Measurements from ENCODE around the gene SEMA5B. TPM values are rescaled to one million over a fixed set of nuclear protein-coding genes. Genes with fewer than 3 reads are reported as not detected.

SEMA5B gene
- total and polyA plus RNA-seq, 2 donors: 2.2 to 10.8 TPM

DNA sequence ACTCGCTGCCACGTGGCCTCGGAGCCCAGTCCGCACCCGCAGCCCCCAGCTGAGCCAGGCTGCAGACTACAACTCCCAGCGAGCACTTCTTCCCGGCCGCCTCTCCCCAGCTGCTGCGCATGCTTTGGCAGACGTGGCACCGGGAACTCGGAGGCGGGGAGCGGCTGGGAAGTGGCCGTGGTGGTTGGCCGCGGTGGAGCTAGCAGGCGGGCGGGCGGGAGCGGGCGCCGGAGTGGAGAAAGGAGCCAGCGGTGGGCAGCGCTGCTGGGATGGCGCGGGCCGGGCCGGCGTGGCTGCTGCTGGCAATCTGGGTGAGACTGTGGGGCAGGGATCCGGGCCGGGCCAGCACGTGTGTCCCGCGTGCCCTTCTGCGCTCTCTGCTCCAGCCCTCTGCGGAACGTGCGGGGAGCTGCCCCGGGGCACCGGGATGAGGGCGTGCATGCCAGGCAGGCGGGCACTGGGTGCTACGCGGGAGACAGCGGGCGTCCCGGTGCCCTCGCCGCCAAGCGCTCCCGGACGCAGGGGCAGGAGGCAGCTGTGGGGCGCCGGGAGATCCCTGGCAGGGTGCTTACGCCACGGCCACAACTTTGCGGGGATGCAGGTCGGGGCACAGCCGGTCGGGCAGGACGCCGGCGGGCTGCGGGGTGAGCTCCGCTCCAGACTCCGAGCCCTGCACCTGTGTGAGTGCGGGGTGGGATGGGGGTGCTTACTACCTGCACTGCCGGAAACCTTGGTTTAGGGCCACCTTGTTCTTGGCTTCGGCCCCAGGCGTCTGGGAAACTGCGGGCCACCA lies 39.5 kb upstream of the SEMA5B start, which contains the start of gene PDIA5:
TSS of gene PDIA5 (plus strand) at position 130 of the 793 bp plus-strand sequence. CDS start at position 270, 140 bp downstream.
- no peak within 1 kb of the TSS for H3K27ac ChIP-seq (ENCODE audit: low read depth)
- H3K4me1 ChIP-seq (ENCODE audit: insufficient read depth): no peaks in the 10 kb centered on the region
- no peaks in the 10 kb centered on the region for H3K36me3 ChIP-seq (ENCODE audit: insufficient read depth)
- peak; percentile 75 for DNase-seq (ENCODE audit: extremely low spot score)
- under 1% methylated on average over 72 of the region's 72 CpGs for WGBS
- H3K4me3 ChIP-seq (ENCODE audit: low read depth, low read length): peak within 1 kb of the TSS; percentile 83

DNA sequence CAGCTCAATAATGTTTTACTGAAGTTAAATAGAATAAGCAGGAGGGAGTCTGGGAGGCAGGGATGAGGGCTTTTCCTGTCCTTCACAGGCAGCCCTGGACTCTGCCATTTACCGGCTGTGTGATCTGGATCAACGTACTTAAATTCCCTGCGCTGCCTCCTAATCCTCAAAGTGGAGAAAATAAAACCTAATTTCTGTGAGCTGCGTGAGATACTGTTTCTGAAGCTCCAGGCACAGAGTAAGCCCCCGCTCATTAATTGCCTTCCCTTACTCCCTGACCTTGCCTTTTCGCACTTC lies 39.0 kb upstream of the SEMA5B start:
- Histone ChIP-seq H3K36me3 (ENCODE audit: insufficient read depth) (no peaks in the 10 kb centered on the region), H3K4me3 (ENCODE audit: low read depth, low read length) (peak overlapping the region; percentile 83), H3K4me1 (ENCODE audit: insufficient read depth) (no peaks in the 10 kb centered on the region), H3K27ac (ENCODE audit: low read depth) (no peak overlapping the region)
- no peak for DNase-seq (ENCODE audit: extremely low spot score)
- 10% methylated on average over 6 of the region's 6 CpGs for WGBS

DNA sequence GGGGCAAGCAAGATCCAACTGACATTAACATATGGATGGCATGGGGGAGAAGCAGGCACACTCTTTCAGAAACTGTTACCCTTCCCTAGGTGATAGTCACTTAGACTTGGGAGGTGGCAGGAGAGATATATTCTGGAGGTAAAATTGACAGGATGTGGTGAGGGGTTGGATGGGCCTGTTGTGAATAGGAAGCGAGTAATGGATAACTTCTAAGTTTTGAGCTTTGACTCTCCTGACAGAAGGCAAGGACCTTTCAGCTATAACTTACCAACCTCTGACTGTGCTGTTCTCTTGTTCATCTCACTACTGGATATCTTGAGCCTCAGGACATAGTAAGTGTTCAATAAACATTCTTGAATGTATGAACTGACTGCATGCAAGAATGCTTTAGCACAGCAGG lies 37.4 kb upstream of the SEMA5B start:
- Histone ChIP-seq H3K27ac (ENCODE audit: low read depth) (no peak overlapping the region), H3K36me3 (ENCODE audit: insufficient read depth) (no peaks in the 10 kb centered on the region), H3K4me1 (ENCODE audit: insufficient read depth) (no peaks in the 10 kb centered on the region), H3K4me3 (ENCODE audit: low read depth, low read length) (no peak overlapping the region)
- 7% methylated on average over 1 of the region's 1 CpG for WGBS
- no peak for DNase-seq (ENCODE audit: extremely low spot score)

DNA sequence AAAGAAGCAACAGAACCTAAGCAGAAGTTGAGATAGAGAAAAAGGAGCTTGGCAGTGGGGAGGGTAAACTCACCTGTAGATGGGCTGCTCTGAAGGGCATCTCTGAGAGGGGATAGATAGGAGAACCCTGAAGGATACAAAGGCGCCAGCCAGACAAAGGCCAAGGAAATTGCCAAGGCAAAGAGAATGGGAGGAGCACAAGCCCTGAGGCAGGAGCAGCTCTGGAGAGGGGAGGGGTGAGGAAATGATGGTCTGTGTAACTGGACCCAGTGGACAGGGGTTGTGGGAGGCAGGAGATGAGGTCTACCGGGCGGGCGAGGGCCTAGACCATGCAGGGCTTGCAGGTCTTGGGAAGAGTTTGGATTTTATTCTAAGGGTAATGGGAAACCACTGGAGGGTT lies 36.9 kb upstream of the SEMA5B start:
- 97% methylated on average over 4 of the region's 4 CpGs for WGBS
- no peak overlapping the region for H3K27ac ChIP-seq (ENCODE audit: low read depth)
- H3K4me1 ChIP-seq (ENCODE audit: insufficient read depth): no peaks in the 10 kb centered on the region
- DNase-seq (ENCODE audit: extremely low spot score): no peak
- no peak overlapping the region for H3K4me3 ChIP-seq (ENCODE audit: low read depth, low read length)
- H3K36me3 ChIP-seq (ENCODE audit: insufficient read depth): no peaks in the 10 kb centered on the region

DNA sequence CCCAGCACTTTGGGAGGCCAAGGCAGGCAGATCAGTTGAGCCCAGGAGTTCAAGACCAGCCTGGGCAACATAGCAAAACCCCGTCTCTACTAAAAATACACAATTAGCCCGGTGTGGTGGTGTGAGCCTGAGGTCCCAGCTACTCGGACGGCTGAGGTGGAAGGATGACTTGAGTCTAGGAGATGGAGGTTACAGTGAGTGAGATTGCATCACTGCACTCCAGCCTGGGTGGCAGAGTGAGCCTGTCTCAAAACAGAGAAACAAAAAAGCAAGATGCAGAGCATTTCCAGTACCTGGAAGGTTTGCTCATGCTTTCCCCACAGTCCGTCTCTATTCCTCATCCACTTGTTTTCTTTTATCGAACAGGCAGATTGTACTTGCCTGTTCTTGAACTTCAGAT lies 35.5 kb upstream of the SEMA5B start:
- Histone ChIP-seq H3K27ac (ENCODE audit: low read depth) (no peak overlapping the region), H3K4me1 (ENCODE audit: insufficient read depth) (no peaks in the 10 kb centered on the region), H3K36me3 (ENCODE audit: insufficient read depth) (no peaks in the 10 kb centered on the region), H3K4me3 (ENCODE audit: low read depth, low read length) (no peak overlapping the region)
- 93% methylated on average over 6 of the region's 6 CpGs for WGBS
- DNase-seq (ENCODE audit: extremely low spot score): no peak

DNA sequence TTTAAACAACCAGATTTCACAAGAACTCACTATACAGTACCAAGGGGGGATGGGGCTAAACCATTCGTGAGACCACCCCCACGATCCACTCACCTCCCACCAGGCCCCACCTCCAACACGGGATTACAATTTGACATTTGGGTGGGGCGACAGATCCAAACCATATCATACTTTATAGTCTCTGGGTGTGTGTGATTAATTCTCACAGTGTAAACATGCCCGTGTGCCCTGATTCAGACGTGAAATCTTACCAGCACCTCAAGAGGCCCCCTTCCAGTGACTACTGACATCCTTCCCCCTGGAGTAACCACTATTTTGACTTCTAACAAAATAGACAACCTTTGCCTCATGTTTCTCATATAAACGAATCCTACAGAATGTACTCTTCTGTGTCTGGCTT lies 34.3 kb upstream of the SEMA5B start:
- whole genome bisulfite sequencing: 59% methylated on average over 7 of the region's 7 CpGs
- Histone ChIP-seq H3K4me1 (ENCODE audit: insufficient read depth) (no peaks in the 10 kb centered on the region), H3K4me3 (ENCODE audit: low read depth, low read length) (no peak overlapping the region), H3K27ac (ENCODE audit: low read depth) (no peak overlapping the region), H3K36me3 (ENCODE audit: insufficient read depth) (no peaks in the 10 kb centered on the region)
- no peak for DNase-seq (ENCODE audit: extremely low spot score)

DNA sequence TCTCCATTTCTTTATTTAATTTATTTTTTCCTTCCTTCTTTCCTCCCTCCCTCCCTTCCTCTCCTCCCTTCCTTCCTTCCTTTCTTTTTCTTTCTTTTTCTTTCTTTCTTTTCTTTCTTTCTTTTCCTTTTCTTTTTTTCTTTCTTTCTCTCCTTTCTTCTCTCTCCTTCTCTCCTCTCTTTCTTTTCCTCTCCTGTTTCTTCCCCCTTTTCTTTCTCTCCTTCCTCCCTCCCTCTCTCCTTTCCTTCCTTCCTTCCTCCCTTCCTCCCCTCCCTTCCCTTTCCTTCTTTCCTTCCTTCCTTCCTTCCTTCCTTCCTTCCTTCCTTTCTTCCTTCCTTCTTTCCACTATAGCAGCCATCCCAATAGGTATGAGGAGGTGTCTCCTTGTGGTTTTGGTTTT lies 32.5 kb upstream of the SEMA5B start:
- H3K36me3 ChIP-seq (ENCODE audit: insufficient read depth): no peaks in the 10 kb centered on the region
- H3K4me3 ChIP-seq (ENCODE audit: low read depth, low read length): no peak overlapping the region
- no peaks in the 10 kb centered on the region for H3K4me1 ChIP-seq (ENCODE audit: insufficient read depth)
- DNase-seq (ENCODE audit: extremely low spot score): no peak
- no peak overlapping the region for H3K27ac ChIP-seq (ENCODE audit: low read depth)

DNA sequence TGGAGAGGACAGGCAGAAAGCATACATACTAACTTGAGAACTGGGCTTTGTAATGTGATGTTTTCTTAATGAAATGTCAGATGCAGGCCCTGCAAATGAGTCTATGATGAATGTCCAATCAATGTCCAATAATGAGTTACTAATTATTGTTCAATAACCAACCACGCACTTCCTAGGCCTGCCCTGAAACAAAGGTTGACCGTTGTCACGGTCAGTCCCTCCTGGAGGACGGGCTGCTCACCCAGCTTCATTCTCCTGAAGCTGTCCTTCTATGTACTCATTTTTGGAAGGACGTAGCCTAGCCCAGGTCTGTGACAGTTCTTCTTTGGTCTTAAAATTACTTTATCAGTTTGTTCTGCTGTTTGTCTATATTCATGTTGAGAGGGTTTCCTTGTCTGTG lies 30.9 kb upstream of the SEMA5B start:
- DNase-seq (ENCODE audit: extremely low spot score): no peak
- WGBS: 94% methylated on average over 5 of the region's 5 CpGs
- no peaks in the 10 kb centered on the region for H3K4me1 ChIP-seq (ENCODE audit: insufficient read depth)
- no peak overlapping the region for H3K27ac ChIP-seq (ENCODE audit: low read depth)
- H3K4me3 ChIP-seq (ENCODE audit: low read depth, low read length): no peak overlapping the region
- H3K36me3 ChIP-seq (ENCODE audit: insufficient read depth): no peaks in the 10 kb centered on the region

DNA sequence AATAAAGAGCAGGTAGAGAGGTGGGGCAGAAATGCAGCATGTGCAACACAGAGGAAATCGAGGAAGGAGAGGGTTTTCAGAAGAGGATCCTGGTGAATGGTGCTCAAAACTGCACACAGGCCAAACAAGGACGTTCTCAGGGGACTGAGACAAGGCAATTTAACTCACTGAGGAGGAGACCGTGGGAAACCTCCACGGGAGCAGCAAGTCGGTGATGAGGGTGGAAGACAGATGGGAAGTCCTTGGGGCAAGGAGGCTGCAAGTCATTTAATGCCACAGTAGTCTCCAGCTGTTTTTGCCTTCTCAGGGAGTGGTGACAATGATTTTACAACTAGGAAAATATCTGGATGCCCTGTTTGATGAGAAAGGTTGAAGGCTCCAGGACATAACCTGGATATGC lies 27.8 kb upstream of the SEMA5B start:
- H3K36me3 ChIP-seq (ENCODE audit: insufficient read depth): no peaks in the 10 kb centered on the region
- no peak overlapping the region for H3K4me3 ChIP-seq (ENCODE audit: low read depth, low read length)
- H3K27ac ChIP-seq (ENCODE audit: low read depth): no peak overlapping the region
- no peak for DNase-seq (ENCODE audit: extremely low spot score)
- no peaks in the 10 kb centered on the region for H3K4me1 ChIP-seq (ENCODE audit: insufficient read depth)
- WGBS: 82% methylated on average over 5 of the region's 5 CpGs

DNA sequence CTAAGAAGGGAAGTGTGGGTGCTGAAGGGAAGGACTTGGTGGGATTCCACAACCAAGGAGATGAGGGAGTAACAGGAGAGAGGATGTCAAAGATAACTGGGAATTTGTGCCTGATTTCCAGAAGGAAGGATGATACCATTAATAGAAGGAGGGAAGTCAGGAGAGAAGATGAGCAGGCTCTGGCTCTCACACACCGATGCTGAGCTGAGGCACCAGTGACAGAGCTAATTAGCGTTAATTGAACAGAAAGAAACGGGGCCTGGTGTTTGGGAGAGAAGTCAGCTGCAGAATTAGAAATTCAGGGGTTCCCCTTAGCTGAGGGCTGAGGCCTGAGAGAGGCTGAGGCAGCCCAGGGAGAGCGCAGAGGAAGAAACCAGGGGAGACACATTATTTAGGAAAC lies 27.4 kb upstream of the SEMA5B start:
- 73% methylated on average over 4 of the region's 4 CpGs for WGBS
- H3K4me1 ChIP-seq (ENCODE audit: insufficient read depth): no peaks in the 10 kb centered on the region
- no peak for DNase-seq (ENCODE audit: extremely low spot score)
- H3K4me3 ChIP-seq (ENCODE audit: low read depth, low read length): no peak overlapping the region
- H3K36me3 ChIP-seq (ENCODE audit: insufficient read depth): no peaks in the 10 kb centered on the region
- no peak overlapping the region for H3K27ac ChIP-seq (ENCODE audit: low read depth)

DNA sequence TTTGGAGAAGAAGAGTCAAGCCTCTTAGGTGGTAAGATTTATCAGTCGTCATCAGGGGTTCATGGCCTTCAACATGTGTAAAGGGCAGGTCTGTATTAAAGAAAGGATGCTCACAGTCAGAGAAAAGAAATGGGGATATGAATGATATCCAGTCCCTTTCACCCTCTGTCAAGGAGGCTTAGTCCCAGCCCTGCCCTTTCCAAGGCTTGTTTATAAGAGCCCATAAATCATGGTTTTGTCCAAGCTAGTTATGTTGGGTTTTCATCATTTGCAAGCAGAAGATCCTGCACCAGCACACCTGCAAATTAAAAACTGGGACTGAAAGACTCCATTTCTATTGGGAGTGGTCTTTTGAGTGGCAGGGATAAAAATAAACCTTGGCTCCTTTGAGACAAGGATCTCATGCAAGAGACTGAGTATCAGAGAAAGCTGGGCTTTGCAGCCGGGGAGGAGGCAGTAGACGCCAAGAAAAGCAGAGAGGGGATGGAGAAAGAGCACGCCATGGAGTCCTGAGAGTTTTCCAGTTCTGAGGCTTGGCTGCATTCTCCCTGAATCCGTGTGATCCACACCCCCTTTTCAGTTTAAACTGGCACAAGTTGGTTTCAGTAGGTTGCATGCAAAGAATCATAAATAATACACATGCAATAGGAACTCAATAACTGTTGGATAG lies 26.7 kb upstream of the SEMA5B start:
- 30% methylated on average over 5 of the region's 5 CpGs for WGBS
- H3K27ac ChIP-seq (ENCODE audit: low read depth): no peak overlapping the region
- DNase-seq (ENCODE audit: extremely low spot score): no peak
- no peaks in the 10 kb centered on the region for H3K4me1 ChIP-seq (ENCODE audit: insufficient read depth)
- no peaks in the 10 kb centered on the region for H3K36me3 ChIP-seq (ENCODE audit: insufficient read depth)
- H3K4me3 ChIP-seq (ENCODE audit: low read depth, low read length): no peak overlapping the region

DNA sequence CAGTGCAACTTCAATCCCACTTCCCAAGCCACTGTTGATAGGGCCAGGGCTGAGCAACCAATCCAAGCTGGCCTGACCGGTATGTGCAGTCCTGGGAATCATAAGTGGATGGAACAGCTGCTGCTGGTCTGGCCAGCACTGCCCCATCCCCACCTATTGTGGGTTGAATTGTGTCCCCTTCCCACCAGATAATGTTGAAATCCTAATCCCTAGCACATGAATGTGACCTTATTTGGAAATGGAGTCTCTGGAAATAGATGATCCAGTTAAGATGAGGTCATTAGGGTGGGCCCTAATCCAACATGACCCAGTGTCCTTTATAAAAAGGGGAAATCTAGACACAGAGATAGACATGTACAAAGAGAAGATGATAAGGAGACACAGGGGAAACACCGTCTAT lies 25.5 kb upstream of the SEMA5B start:
- Histone ChIP-seq H3K27ac (ENCODE audit: low read depth) (no peak overlapping the region), H3K36me3 (ENCODE audit: insufficient read depth) (no peaks in the 10 kb centered on the region), H3K4me3 (ENCODE audit: low read depth, low read length) (no peak overlapping the region), H3K4me1 (ENCODE audit: insufficient read depth) (no peaks in the 10 kb centered on the region)
- 28% methylated on average over 2 of the region's 2 CpGs for WGBS
- DNase-seq (ENCODE audit: extremely low spot score): no peak

DNA sequence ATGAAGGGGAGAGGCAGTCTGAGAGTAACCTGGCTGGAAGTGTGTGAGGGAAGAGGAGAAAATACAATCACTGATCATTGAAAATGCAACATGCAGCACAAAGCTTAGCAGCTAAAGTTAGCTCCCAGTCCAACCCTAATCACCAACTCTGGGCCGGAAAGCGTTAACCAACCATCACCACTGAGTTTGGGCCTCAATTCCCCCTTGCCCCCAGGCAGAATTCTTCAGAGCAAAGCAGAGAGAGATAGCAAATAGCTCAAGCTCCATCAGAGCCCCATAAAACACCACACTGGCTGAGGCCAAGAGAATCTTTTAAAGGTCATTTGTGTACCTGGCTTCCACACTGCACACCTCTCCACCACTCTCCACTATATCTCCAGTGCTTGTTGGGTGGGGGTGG lies 23.1 kb upstream of the SEMA5B start:
- Histone ChIP-seq H3K27ac (ENCODE audit: low read depth) (no peak overlapping the region), H3K36me3 (ENCODE audit: insufficient read depth) (no peaks in the 10 kb centered on the region), H3K4me1 (ENCODE audit: insufficient read depth) (no peaks in the 10 kb centered on the region), H3K4me3 (ENCODE audit: low read depth, low read length) (no peak overlapping the region)
- DNase-seq (ENCODE audit: extremely low spot score): no peak
- 84% methylated on average over 2 of the region's 2 CpGs for WGBS

DNA sequence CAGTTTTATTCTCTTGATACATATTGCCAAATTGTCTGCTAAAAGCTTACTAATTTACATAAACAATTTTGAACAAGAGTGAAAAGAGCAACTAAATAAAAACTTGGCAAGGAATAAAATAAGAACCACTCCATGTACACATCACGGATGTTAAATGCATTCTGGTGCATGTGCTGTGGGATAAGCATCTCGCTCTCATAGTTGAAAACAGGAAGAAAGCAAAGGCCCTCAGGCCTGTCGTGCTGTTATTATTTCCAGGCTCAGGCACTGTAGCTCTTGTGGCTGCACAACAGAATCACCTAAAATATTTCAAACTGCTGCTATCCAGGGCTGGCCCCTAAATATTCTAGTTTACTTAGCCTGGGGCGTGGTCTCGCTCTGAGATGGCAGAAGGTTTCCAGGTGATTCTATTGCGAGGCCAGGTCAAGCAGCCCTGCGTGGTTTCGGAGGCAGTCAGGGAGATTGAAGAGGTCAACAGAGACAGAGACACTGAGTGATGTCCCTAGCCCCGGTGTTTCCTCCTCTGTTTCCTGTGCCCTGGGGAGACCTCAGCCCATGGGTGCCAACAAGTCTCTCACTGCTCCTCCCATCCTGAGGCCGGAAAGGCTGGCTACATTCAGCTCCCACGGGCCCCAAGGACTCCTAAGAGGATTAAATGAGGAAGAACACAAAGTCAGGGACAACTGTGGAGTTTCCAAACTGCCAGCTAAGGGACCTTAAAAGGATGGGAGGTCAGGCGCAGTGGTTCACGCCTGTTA lies 21.1 kb upstream of the SEMA5B start:
- no peak overlapping the region for H3K4me3 ChIP-seq (ENCODE audit: low read depth, low read length)
- H3K4me1 ChIP-seq (ENCODE audit: insufficient read depth): no peaks in the 10 kb centered on the region
- H3K27ac ChIP-seq (ENCODE audit: low read depth): no peak overlapping the region
- 81% methylated on average over 13 of the region's 13 CpGs for WGBS
- H3K36me3 ChIP-seq (ENCODE audit: insufficient read depth): no peaks in the 10 kb centered on the region
- DNase-seq (ENCODE audit: extremely low spot score): no peak

Measured in urinary bladder (tissue), 4 donors.